ENCODE results near the gene DARS1.
A peak's percentile ranks its signal among the peaks of the same experiment; 100 is the strongest.

The DARS1 gene

GRCh38 chr2:136015699-136016098, 30.3 kb upstream of the DARS1 start:
- Histone ChIP-seq H3K9ac (ENCODE audit: low read depth, low read length, poor library complexity, severe bottlenecking) (peak overlapping the region; percentile 18), H4K20me1 (ENCODE audit: insufficient read depth, low read length, poor library complexity, severe bottlenecking) (no peaks in the 10 kb centered on the region)

DNA sequence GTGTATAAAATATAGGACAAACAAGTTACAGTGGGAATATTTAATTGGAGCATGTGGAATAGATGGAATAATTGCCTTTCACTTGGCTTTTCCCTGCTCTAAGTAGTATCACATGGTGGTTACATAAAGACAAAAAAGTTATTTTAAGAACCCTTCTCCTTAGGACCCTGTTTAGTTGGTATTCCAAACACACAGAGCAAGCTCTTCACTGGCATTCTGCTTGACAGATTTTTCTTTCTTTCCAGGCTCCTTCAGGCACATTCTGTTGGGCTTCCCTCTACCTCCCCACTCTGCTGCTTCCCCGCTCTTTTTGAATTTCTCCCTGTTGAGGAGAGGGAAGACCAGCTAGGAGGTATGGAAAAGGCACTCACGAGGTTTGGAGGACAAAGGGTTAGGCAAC, 29.0 kb upstream of the DARS1 start:
- H3K9me2 ChIP-seq (replicated peaks; ENCODE audit: low read depth, low read length), result no peaks in the 10 kb centered on the region
- peak overlapping the region; percentile 10 for H3K9ac ChIP-seq (ENCODE audit: low read depth, low read length, poor library complexity, severe bottlenecking)
- peak overlapping the region; percentile 26; the same call in 1 of the 2 replicates for H2AFZ ChIP-seq (ENCODE audit: low read length)
- H3F3A ChIP-seq (ENCODE audit: low read depth), result no peaks in the 10 kb centered on the region
- TF ChIP-seq CTCF (conservative IDR thresholded peaks at IDR 0.05; ENCODE audit: low read length) (no peak), EZH2phosphoT487 (IDR thresholded peaks at IDR 0.05; ENCODE audit: borderline replicate concordance) (no peak)
- H3K4me1 ChIP-seq (ENCODE audit: insufficient read depth, low read length, poor library complexity, severe bottlenecking), result peaks cover 65% of the 10 kb centered on the region
- no peaks in the 10 kb centered on the region for H3K79me2 ChIP-seq (ENCODE audit: insufficient read depth, low read length)
- no peak overlapping the region for H3K4me3 ChIP-seq (ENCODE audit: low read length, poor library complexity, severe bottlenecking)
- H4K20me1 ChIP-seq (ENCODE audit: insufficient read depth, low read length, poor library complexity, severe bottlenecking), result no peaks in the 10 kb centered on the region
- H3K27me3 ChIP-seq (ENCODE audit: insufficient read depth, low read length, poor library complexity, severe bottlenecking), result no peaks in the 10 kb centered on the region
- H3K9me3 ChIP-seq (ENCODE audit: insufficient read depth, low read depth, low read length), result no peaks in the 10 kb centered on the region
- H3K4me2 ChIP-seq (ENCODE audit: low read depth, low read length, poor library complexity, severe bottlenecking), result no peak overlapping the region
- no peaks in the 10 kb centered on the region for H3K36me3 ChIP-seq (ENCODE audit: insufficient read depth, low read length)

More at GRCh38 chr2:136015699-136016098, 30.3 kb upstream of the DARS1 start:
- Histone ChIP-seq H3K4me3 (ENCODE audit: low read length, poor library complexity, severe bottlenecking) (no peak overlapping the region), H2AFZ (ENCODE audit: low read length) (peak overlapping the region; percentile 7; the same call in 1 of the 2 replicates), H3K9me2 (replicated peaks; ENCODE audit: low read depth, low read length) (no peaks in the 10 kb centered on the region), H3K36me3 (ENCODE audit: insufficient read depth, low read length) (no peaks in the 10 kb centered on the region), H3K9me3 (ENCODE audit: insufficient read depth, low read depth, low read length) (no peaks in the 10 kb centered on the region), H3K27me3 (ENCODE audit: insufficient read depth, low read length, poor library complexity, severe bottlenecking) (no peaks in the 10 kb centered on the region), H3F3A (ENCODE audit: low read depth) (no peaks in the 10 kb centered on the region), H3K4me2 (ENCODE audit: low read depth, low read length, poor library complexity, severe bottlenecking) (peak overlapping the region; percentile 15), H3K79me2 (ENCODE audit: insufficient read depth, low read length) (no peaks in the 10 kb centered on the region), H3K4me1 (ENCODE audit: insufficient read depth, low read length, poor library complexity, severe bottlenecking) (peaks cover 65% of the 10 kb centered on the region)
- TF ChIP-seq CTCF (conservative IDR thresholded peaks at IDR 0.05; ENCODE audit: low read length), result peak; percentile 21; the same call in 1 of the 2 replicates
- TF ChIP-seq EZH2phosphoT487 (IDR thresholded peaks at IDR 0.05; ENCODE audit: borderline replicate concordance), result no peak

- TF ChIP-seq EZH2phosphoT487 (IDR thresholded peaks at IDR 0.05; ENCODE audit: borderline replicate concordance) (no peak), CTCF (conservative IDR thresholded peaks at IDR 0.05; ENCODE audit: low read length) (no peak)
- H2AFZ ChIP-seq (ENCODE audit: low read length), result peak overlapping the region; percentile 26; the same call in 1 of the 2 replicates
- no peaks in the 10 kb centered on the region for H3K9me2 ChIP-seq (replicated peaks; ENCODE audit: low read depth, low read length)
- no peaks in the 10 kb centered on the region for H3K9me3 ChIP-seq (ENCODE audit: insufficient read depth, low read depth, low read length)
- H3K27me3 ChIP-seq (ENCODE audit: insufficient read depth, low read length, poor library complexity, severe bottlenecking), result no peaks in the 10 kb centered on the region
- H3F3A ChIP-seq (ENCODE audit: low read depth), result no peaks in the 10 kb centered on the region
- peak overlapping the region; percentile 10 for H3K9ac ChIP-seq (ENCODE audit: low read depth, low read length, poor library complexity, severe bottlenecking)
- no peaks in the 10 kb centered on the region for H4K20me1 ChIP-seq (ENCODE audit: insufficient read depth, low read length, poor library complexity, severe bottlenecking)
- no peak overlapping the region for H3K4me3 ChIP-seq (ENCODE audit: low read length, poor library complexity, severe bottlenecking)
- H3K4me2 ChIP-seq (ENCODE audit: low read depth, low read length, poor library complexity, severe bottlenecking), result no peak overlapping the region
- no peaks in the 10 kb centered on the region for H3K36me3 ChIP-seq (ENCODE audit: insufficient read depth, low read length)
- H3K4me1 ChIP-seq (ENCODE audit: insufficient read depth, low read length, poor library complexity, severe bottlenecking), result peaks cover 65% of the 10 kb centered on the region
- no peaks in the 10 kb centered on the region for H3K79me2 ChIP-seq (ENCODE audit: insufficient read depth, low read length)
Measured at GRCh38 chr2:136013955-136014354, 28.5 kb upstream of the DARS1 start.
